DOHH2 (cell line): ENCODE measurements around the gene GPR45.

Experiments used
- H3F3A ChIP-seq: fragments of 200-600 bp; sonication (generic), shearing (Covaris generic); 2 replicates; pipeline ENCODE4 v1.6.0; 2016; ENCODE audit warnings: antibody characterized with exemption, mild to moderate bottlenecking; ENCODE audit not compliant: control insufficient read depth, insufficient read depth
- H3K27ac ChIP-seq: fragments of 200-600 bp; sonication (generic); 2 replicates; pipeline ENCODE4 v1.5.1; 2014; ENCODE audit warnings: low read depth, mild to moderate bottlenecking, low read length, moderate library complexity
- H3K27me3 ChIP-seq: fragments of 200-600 bp; sonication (generic); 2 replicates; pipeline ENCODE4 v1.6.1; 2014; ENCODE audit warnings: mild to moderate bottlenecking, low read length, mixed read lengths; ENCODE audit not compliant: control insufficient read depth
- H3K36me3 ChIP-seq: fragments of 200-600 bp; sonication (generic); 2 replicates; pipeline ENCODE4 v1.6.1; 2014; ENCODE audit warnings: mild to moderate bottlenecking, low read length, moderate library complexity, mixed read lengths; ENCODE audit not compliant: control insufficient read depth
- H3K4me1 ChIP-seq: fragments of 200-600 bp; sonication (generic); 2 replicates; pipeline ENCODE4 v1.6.1; 2014; ENCODE audit warnings: mild to moderate bottlenecking, low read length, mixed read lengths; ENCODE audit not compliant: control insufficient read depth
- H3K4me2 ChIP-seq: fragments of 200-600 bp; sonication (generic); 2 replicates; pipeline ENCODE4 v1.6.0; 2014; ENCODE audit warnings: mild to moderate bottlenecking, low read length, moderate library complexity
- H3K4me3 ChIP-seq: fragments of 200-600 bp; sonication (generic); 2 replicates; pipeline ENCODE4 v1.5.1; 2014; ENCODE audit warnings: mild to moderate bottlenecking, low read length, mixed read lengths
- H3K79me2 ChIP-seq: fragments of 200-600 bp; sonication (generic); 2 replicates; pipeline ENCODE4 v1.6.1; 2014; ENCODE audit warnings: mild to moderate bottlenecking, low read length, mixed read lengths; ENCODE audit not compliant: control insufficient read depth
- H3K9me2 ChIP-seq: fragments of 200-600 bp; sonication (generic); replicated peaks from 2 replicates; pipeline ENCODE4 v1.6.1; 2014; ENCODE audit warnings: mild to moderate bottlenecking, low read length, mixed read lengths; ENCODE audit not compliant: control insufficient read depth
- H3K9me3 ChIP-seq: fragments of 200-600 bp; sonication (generic); 2 replicates; pipeline ENCODE4 v1.6.1; 2014; ENCODE audit warnings: antibody characterized with exemption, low read length, mixed read lengths; ENCODE audit not compliant: control insufficient read depth, insufficient read depth
- H4K20me1 ChIP-seq: fragments of 200-600 bp; sonication (generic); 2 replicates; pipeline ENCODE4 v1.6.0; 2014; ENCODE audit warnings: low read depth, mild to moderate bottlenecking, antibody characterized with exemption, low read length, moderate library complexity; ENCODE audit not compliant: control insufficient read depth, insufficient read depth
- CTCF ChIP-seq: fragments of 200-600 bp; sonication (generic); IDR thresholded peaks from one replicate; pipeline ENCODE4 v1.5.1; 2014; ENCODE audit warnings: antibody characterized with exemption, mild to moderate bottlenecking, low read depth, low read length; ENCODE audit not compliant: poor library complexity, severe bottlenecking
- EZH2phosphoT487 ChIP-seq: fragments of 200-600 bp; sonication (generic); IDR thresholded peaks from 2 replicates; pipeline ENCODE4 v1.6.1; 2017; ENCODE audit warnings: borderline replicate concordance, mild to moderate bottlenecking, antibody characterized with exemption, low read length, moderate library complexity, mixed read lengths

GPR45 gene

GRCh38 chr2:105290981-105291660 lies 49.6 kb downstream of the GPR45 start:
- H3K36me3 ChIP-seq: peaks cover 88% of the 10 kb centered on the region

GRCh38 chr2:105291981-105292380 lies 50.4 kb downstream of the GPR45 start:
- Histone ChIP-seq H3F3A (no peaks in the 10 kb centered on the region; the same call in 1 of the 2 replicates), H4K20me1 (0 out of 2 replicates have a peak, but pooled peaks cover 4% of the 10 kb centered on the region), H3K79me2 (peaks cover 7% of the 10 kb centered on the region; the same call in 1 of the 2 replicates), H3K9me3 (no peaks in the 10 kb centered on the region), H3K4me1 (no peaks in the 10 kb centered on the region), H3K4me2 (no peak overlapping the region), H3K27me3 (no peaks in the 10 kb centered on the region), H3K36me3 (peaks cover 85% of the 10 kb centered on the region), H3K4me3 (no peak overlapping the region), H3K9me2 (no peaks in the 10 kb centered on the region), H3K27ac (no peak overlapping the region)
- TF ChIP-seq CTCF (no peak), EZH2phosphoT487 (no peak)

More at GRCh38 chr2:105290981-105291660, 49.6 kb downstream of the GPR45 start:
- Histone ChIP-seq H4K20me1 (0 out of 2 replicates have a peak, but pooled peaks cover 4% of the 10 kb centered on the region), H3K27me3 (no peaks in the 10 kb centered on the region), H3K27ac (no peak overlapping the region), H3K79me2 (peaks cover 7% of the 10 kb centered on the region; the same call in 1 of the 2 replicates), H3F3A (no peaks in the 10 kb centered on the region), H3K9me3 (no peaks in the 10 kb centered on the region), H3K9me2 (no peaks in the 10 kb centered on the region), H3K4me2 (no peak overlapping the region), H3K4me1 (no peaks in the 10 kb centered on the region), H3K4me3 (no peak overlapping the region)
- TF ChIP-seq EZH2phosphoT487: no peak
- no peak for TF ChIP-seq CTCF
